Body of pancreas (tissue), 4 donors: ENCODE data around the gene LURAP1L.

Experiments used
- CTCF ChIP-seq, 7 experiments: fragments of 450-650 bp in 4 of 7; fragments of 200-600 bp in 3 of 7; sonication (generic) in 3 of 7; IDR thresholded peaks; one replicate each; pipeline ENCODE4 v1.5.1; 2016 to 2019; ENCODE audit warnings: antibody characterized with exemption in 7 of 7
- POLR2A ChIP-seq, 3 donors: fragments of 450-650 bp; IDR thresholded peaks; one replicate each; pipeline ENCODE4 v1.6.1; 2016; ENCODE audit warnings: antibody characterized with exemption in 3 of 3, mild to moderate bottlenecking in 2 of 3

DNA sequence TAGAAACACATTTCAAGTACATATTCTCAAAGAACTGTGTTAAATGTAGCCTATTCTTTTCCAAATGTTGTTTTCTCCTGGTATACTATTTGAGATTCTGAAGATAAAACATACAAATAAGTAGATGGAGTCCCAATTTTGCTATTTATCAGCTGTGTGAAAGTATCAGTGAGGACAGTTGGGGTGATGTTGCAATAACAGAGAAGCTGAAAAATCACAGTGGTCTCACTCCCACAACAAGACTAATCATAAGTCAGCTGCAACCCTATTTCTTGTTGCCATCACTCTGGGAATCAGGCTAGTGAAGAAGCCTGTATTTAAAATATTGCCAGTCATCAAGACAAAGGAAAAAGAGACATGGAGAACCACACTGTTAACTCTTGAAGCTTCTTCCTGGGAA lies 25.9 kb upstream of the LURAP1L start:
- no peak for TF ChIP-seq POLR2A (IDR thresholded peaks at IDR 0.05)
- no peak for TF ChIP-seq CTCF (IDR thresholded peaks at IDR 0.05)
